Nephron (organoid): ENCODE data around the gene CEPT1.

Experiments
- H3K27ac Mint-ChIP-seq, 3 experiments: 2 replicates each; pipeline ENCODE4 v1.8.0; 2020; ENCODE audit warnings: mixed read lengths in 3 of 3, mild to moderate bottlenecking in 2 of 3, moderate library complexity in 1 of 3
- H3K27me3 Mint-ChIP-seq: 2 replicates; pipeline ENCODE4 v1.8.0; 2021; ENCODE audit warnings: low read depth, mild to moderate bottlenecking, moderate library complexity, mixed read lengths
- H3K36me3 Mint-ChIP-seq: 2 replicates; pipeline ENCODE4 v1.8.0; 2020; ENCODE audit warnings: low read depth, mixed read lengths
- H3K4me1 Mint-ChIP-seq: 2 replicates; pipeline ENCODE4 v1.8.0; 2020; ENCODE audit warnings: mixed read lengths
- H3K4me3 Mint-ChIP-seq, 3 experiments: 2 replicates each; pipeline ENCODE4 v1.8.0; 2020; ENCODE audit warnings: mild to moderate bottlenecking in 3 of 3, mixed read lengths in 3 of 3, moderate library complexity in 2 of 3
- H3K9me3 Mint-ChIP-seq: 2 replicates; pipeline ENCODE4 v1.8.0; 2020; ENCODE audit warnings: mixed read lengths
- TF ChIP-seq, protein P1 (sequence below), 3 experiments: fragments of 200-600 bp; sonication (generic); IDR thresholded peaks; one replicate each; pipeline ENCODE4 v1.5.0; 2021; ENCODE audit warnings: antibody characterized with exemption in 3 of 3; ENCODE audit not compliant: unreplicated experiment in 3 of 3

Gene CEPT1

DNA sequence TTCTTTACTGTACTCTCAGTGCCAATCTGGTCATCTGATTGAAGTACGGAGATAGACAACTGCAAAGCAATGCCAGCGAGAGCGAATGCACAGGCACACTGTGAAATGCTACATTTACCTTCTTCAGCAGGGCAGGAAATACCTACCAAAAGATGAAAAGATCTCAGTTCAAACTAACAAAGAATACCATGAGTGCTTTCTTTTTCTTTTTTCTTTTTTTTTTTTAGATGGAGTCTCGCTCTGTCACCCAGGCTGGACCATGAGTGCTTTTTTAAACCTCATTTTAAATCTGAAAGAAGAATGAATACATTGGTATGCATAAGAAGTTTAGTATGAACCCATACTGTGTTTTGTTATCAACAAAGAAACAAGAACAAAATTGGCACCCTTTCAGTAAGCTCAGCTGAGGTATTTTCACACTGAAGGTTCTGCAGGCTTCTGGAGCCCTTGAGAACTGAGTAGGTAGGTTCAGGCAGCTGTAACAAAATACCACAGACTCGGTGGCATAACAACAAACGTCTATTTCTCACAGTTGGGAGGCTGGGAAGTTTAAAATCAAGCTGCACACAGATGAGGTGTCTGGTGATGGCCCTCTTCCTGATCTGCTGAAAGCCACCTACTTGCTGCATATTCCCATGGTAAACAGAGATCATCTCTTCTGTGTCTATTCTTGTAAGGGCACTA is 85.8 kb downstream of the CEPT1 start:
- Mint-ChIP-seq H3K4me1 (peaks cover 21% of the 10 kb centered on the region), H3K36me3 (no peaks in the 10 kb centered on the region), H3K4me3 (no peak overlapping the region), H3K9me3 (no peaks in the 10 kb centered on the region), H3K27me3 (no peaks in the 10 kb centered on the region), H3K27ac (no peak overlapping the region)
- TF ChIP-seq, protein P1, sequence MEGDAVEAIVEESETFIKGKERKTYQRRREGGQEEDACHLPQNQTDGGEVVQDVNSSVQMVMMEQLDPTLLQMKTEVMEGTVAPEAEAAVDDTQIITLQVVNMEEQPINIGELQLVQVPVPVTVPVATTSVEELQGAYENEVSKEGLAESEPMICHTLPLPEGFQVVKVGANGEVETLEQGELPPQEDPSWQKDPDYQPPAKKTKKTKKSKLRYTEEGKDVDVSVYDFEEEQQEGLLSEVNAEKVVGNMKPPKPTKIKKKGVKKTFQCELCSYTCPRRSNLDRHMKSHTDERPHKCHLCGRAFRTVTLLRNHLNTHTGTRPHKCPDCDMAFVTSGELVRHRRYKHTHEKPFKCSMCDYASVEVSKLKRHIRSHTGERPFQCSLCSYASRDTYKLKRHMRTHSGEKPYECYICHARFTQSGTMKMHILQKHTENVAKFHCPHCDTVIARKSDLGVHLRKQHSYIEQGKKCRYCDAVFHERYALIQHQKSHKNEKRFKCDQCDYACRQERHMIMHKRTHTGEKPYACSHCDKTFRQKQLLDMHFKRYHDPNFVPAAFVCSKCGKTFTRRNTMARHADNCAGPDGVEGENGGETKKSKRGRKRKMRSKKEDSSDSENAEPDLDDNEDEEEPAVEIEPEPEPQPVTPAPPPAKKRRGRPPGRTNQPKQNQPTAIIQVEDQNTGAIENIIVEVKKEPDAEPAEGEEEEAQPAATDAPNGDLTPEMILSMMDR (IDR thresholded peaks at IDR 0.05; ENCODE audit: unreplicated experiment in 3 of 3), result no peak

DNA sequence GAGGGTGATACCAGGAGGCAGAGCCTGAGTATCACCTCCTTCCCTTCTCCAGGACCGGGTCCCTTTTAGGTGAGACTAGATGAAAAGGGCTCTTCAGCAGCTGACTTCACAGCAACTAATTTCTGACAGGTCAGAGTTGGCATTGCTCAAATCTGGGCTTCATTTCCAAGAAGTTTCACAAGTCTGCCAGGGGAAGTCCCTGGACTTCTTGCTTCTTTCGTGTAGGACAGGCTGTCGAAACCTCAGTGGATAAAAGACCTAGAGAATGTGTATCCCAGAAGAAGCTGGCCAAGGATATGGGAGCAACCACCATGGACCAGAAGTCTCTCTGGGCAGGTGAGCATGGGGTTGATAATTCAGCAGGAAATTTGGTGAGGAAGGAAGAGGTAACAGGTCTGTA is 87.4 kb downstream of the CEPT1 start, which contains the start of gene CHI3L2:
Gene CHI3L2 (plus strand): TSS at position 280 of the 400 bp plus-strand sequence. CDS start 17 bp downstream, at position 297.
- H3K9me3 Mint-ChIP-seq, result no peaks in the 10 kb centered on the region
- H3K4me1 Mint-ChIP-seq, result peaks cover 21% of the 10 kb centered on the region
- H3K27ac Mint-ChIP-seq, result peak within 1 kb of the TSS in 2 of 3 experiments; percentile 38 to 49
- H3K36me3 Mint-ChIP-seq, result no peaks in the 10 kb centered on the region
- TF ChIP-seq, protein P1 (IDR thresholded peaks at IDR 0.05; ENCODE audit: unreplicated experiment in 3 of 3), result no peak
- no peaks in the 10 kb centered on the region for H3K27me3 Mint-ChIP-seq
- H3K4me3 Mint-ChIP-seq, result no peak within 1 kb of the TSS

DNA sequence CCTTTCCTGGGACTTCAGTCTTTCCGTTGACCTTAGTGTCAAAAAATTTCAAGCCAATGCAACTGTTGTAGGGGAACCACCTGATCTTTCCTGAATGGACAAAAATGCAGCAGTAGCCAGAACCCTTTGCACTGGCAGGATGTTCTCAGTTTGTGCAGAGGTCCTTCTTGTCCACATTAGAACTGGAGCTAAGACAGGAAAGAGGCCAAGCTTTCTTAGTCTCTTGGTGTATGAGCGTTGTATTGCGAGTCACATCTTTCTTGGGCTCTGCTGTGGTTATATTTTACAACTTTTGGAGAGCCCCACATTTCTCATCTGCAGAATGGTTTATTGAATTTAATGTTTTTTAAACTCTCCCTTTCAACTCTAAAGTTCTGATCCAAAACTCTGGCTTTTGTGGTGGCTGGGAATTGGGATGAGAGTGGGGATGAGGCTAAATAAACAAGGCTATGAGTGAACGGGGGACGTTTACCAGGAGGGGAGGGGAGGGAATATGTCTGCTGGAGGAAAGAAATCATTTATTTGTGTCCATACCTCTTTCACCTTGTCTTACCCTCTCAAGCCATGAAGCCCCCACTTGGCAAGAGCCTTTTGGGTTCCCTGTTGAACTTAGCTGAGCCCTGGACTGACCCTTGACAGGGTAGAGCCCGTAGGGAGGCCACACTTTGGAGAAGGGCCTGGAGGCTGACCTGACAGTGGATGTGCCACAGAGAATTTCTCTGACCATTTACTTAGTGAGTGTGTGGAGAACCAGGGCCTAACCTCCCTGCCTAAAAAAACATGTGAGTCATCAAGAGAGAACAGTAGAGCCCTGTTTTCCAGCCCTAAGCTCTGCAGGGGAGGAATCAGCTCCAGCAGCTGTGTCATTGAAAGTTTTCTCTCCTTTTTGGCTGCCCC is 88.1 kb downstream of the CEPT1 start:
- peaks cover 17% of the 10 kb centered on the region for H3K4me1 Mint-ChIP-seq
- TF ChIP-seq, protein P1 (IDR thresholded peaks at IDR 0.05; ENCODE audit: unreplicated experiment in 3 of 3), result no peak
- H3K27me3 Mint-ChIP-seq, result no peaks in the 10 kb centered on the region
- H3K27ac Mint-ChIP-seq, result peak overlapping the region in 2 of 3 experiments; percentile 38 to 49
- no peak overlapping the region for H3K4me3 Mint-ChIP-seq
- no peaks in the 10 kb centered on the region for H3K9me3 Mint-ChIP-seq
- no peaks in the 10 kb centered on the region for H3K36me3 Mint-ChIP-seq

DNA sequence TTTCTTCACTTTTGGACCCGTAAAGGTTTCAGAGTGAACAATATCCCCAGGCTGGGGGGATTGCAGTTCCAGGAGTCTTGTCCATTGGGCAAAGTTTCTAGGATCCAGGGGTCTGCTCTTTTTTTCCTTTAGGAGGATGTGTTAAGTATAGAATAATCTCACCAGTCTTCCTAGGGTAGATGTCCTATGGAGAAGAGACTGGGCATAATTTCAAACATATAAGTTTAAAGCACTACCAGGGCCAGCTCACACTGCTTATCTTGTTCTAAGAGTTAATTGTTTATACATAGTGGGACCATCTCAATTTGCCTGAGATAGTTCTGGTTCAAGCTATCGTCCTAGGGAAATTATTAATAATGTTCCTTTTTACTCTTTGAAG is 88.7 kb downstream of the CEPT1 start:
- peak overlapping the region in 1 of 3 experiments; percentile 49 for H3K27ac Mint-ChIP-seq
- no peaks in the 10 kb centered on the region for H3K36me3 Mint-ChIP-seq
- no peaks in the 10 kb centered on the region for H3K27me3 Mint-ChIP-seq
- no peak overlapping the region for H3K4me3 Mint-ChIP-seq
- no peaks in the 10 kb centered on the region for H3K9me3 Mint-ChIP-seq
- TF ChIP-seq, protein P1 (IDR thresholded peaks at IDR 0.05; ENCODE audit: unreplicated experiment in 3 of 3), result no peak
- H3K4me1 Mint-ChIP-seq, result peaks cover 17% of the 10 kb centered on the region

DNA sequence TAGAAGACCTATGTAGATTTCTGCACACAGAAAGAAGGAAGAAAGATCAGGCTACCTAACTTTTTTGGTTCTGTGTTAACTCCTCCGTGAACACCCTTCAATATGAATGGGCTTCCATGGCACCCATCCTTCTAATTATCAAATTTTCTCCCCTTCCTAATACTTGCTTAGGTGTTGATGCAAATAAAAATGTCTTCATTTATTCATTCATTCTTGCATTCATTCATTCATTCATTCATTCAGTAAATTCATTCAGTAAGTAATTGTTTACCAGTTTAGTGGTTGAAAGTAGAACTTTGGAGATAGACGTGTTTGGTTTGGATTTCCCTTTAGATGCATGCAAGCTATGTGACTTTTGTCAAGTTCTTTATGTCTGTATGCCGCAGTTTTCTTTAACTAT is 92.1 kb downstream of the CEPT1 start:
- Mint-ChIP-seq H3K4me1 (peaks cover 24% of the 10 kb centered on the region), H3K27ac (no peak overlapping the region), H3K4me3 (no peak overlapping the region), H3K9me3 (no peaks in the 10 kb centered on the region), H3K36me3 (no peaks in the 10 kb centered on the region), H3K27me3 (no peaks in the 10 kb centered on the region)
- TF ChIP-seq, protein P1 (IDR thresholded peaks at IDR 0.05; ENCODE audit: unreplicated experiment in 3 of 3), result no peak
